ENCODE measurements around the gene RSPH3.
"Not testable (repeated sequence)": the region's sequence is repeated elsewhere in the genome, so short reads cannot be mapped to it uniquely, and the experiment has no call there.

Gene RSPH3

GRCh38 chr6:158958504-158959386 is 41.3 kb downstream of the RSPH3 start:
- no CpG with 5 or more reads among the region's 7 CpGs for WGBS (ENCODE audit: extremely low coverage, insufficient coverage, low lambda C conversion rate)
- H3K4me2 ChIP-seq (ENCODE audit: low read length) = no peak overlapping the region

DNA sequence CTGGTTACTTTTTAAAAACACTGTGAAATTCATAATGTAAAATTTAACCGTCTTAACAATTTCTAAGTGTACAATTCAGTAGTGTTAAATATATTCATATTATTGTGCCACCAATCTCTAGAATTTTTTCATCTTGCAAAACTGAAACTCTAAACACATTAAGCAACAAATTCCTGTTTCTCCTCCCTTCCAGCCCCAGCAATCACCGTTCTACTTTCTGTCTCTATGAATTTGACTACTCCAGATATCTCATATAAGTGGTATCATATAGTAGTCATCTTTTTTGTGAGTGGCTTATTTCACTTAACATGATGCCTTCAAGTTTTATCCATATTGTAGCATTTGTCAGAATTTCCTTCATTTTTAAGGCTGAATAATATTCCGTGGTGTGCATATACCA is 44.7 kb downstream of the RSPH3 start:
- Histone ChIP-seq H3K27ac (ENCODE audit: low read depth, low read length) (no peak overlapping the region), H3K23ac (ENCODE audit: low read length) (no peak overlapping the region), H3K4me3 (ENCODE audit: low read length) (no peak overlapping the region), H3K4me2 (ENCODE audit: low read length) (no peak overlapping the region), H3K56ac (ENCODE audit: low read length) (no peak overlapping the region), H3K36me3 (ENCODE audit: control insufficient read depth, insufficient read depth, low read length) (no peaks in the 10 kb centered on the region), H3K9ac (ENCODE audit: low read length) (no peak overlapping the region), H3K4me1 (ENCODE audit: control insufficient read depth, low read depth, low read length) (no peaks in the 10 kb centered on the region), H2BK15ac (replicated peaks; ENCODE audit: low read depth) (no peak overlapping the region), H2BK5ac (ENCODE audit: low read length) (no peak overlapping the region), H2BK120ac (ENCODE audit: low read depth, low read length) (no peak overlapping the region), H3K79me2 (ENCODE audit: control insufficient read depth, insufficient read depth, low read length) (no peaks in the 10 kb centered on the region), H2AK5ac (ENCODE audit: low read length) (no peak overlapping the region), H4K5ac (ENCODE audit: low read length) (no peak overlapping the region), H4K8ac (ENCODE audit: low read depth, low read length) (no peak overlapping the region), H3K79me1 (ENCODE audit: low read length) (no peaks in the 10 kb centered on the region), H3K18ac (ENCODE audit: low read length) (no peak overlapping the region), H3K4ac (ENCODE audit: low read depth, low read length) (no peak overlapping the region), H3K27me3 (ENCODE audit: insufficient read depth, low read length, poor library complexity) (no peaks in the 10 kb centered on the region)
- no CpG with 5 or more reads among the region's 3 CpGs for WGBS (ENCODE audit: extremely low coverage, insufficient coverage, low lambda C conversion rate)
- no peak for DNase-seq

More at GRCh38 chr6:158958504-158959386, 41.3 kb downstream of the RSPH3 start:
- no peak overlapping the region for H4K8ac ChIP-seq (ENCODE audit: low read depth, low read length)
- no peak overlapping the region for H3K4ac ChIP-seq (ENCODE audit: low read depth, low read length)
- H2BK120ac ChIP-seq (ENCODE audit: low read depth, low read length) = no peak overlapping the region
- no peak for DNase-seq
- no peak overlapping the region for H3K27ac ChIP-seq (ENCODE audit: low read depth, low read length)
- H3K23ac ChIP-seq (ENCODE audit: low read length) = no peak overlapping the region
- H4K5ac ChIP-seq (ENCODE audit: low read length) = no peak overlapping the region
- no peak overlapping the region for H2BK5ac ChIP-seq (ENCODE audit: low read length)
- no peaks in the 10 kb centered on the region for H3K79me1 ChIP-seq (ENCODE audit: low read length)
- H3K36me3 ChIP-seq (ENCODE audit: control insufficient read depth, insufficient read depth, low read length) = no peaks in the 10 kb centered on the region
- H3K4me1 ChIP-seq (ENCODE audit: control insufficient read depth, low read depth, low read length) = no peaks in the 10 kb centered on the region
- no peak overlapping the region for H3K4me3 ChIP-seq (ENCODE audit: low read length)
- H2AK5ac ChIP-seq (ENCODE audit: low read length) = no peak overlapping the region
- no peak overlapping the region for H3K9ac ChIP-seq (ENCODE audit: low read length)
- H2BK15ac ChIP-seq (replicated peaks; ENCODE audit: low read depth) = no peak overlapping the region
- H3K27me3 ChIP-seq (ENCODE audit: insufficient read depth, low read length, poor library complexity) = no peaks in the 10 kb centered on the region
- H3K18ac ChIP-seq (ENCODE audit: low read length) = no peak overlapping the region
- H3K79me2 ChIP-seq (ENCODE audit: control insufficient read depth, insufficient read depth, low read length) = no peaks in the 10 kb centered on the region
- no peak overlapping the region for H3K56ac ChIP-seq (ENCODE audit: low read length)

- Histone ChIP-seq H3K9ac (ENCODE audit: low read length) (no peak overlapping the region), H3K79me1 (ENCODE audit: low read length) (no peaks in the 10 kb centered on the region), H3K4me2 (ENCODE audit: low read length) (no peak overlapping the region), H3K18ac (ENCODE audit: low read length) (no peak overlapping the region), H3K4me3 (ENCODE audit: low read length) (no peak overlapping the region), H2BK15ac (replicated peaks; ENCODE audit: low read depth) (no peak overlapping the region), H4K5ac (ENCODE audit: low read length) (no peak overlapping the region), H3K23ac (ENCODE audit: low read length) (no peak overlapping the region), H2BK120ac (ENCODE audit: low read depth, low read length) (no peak overlapping the region), H3K36me3 (ENCODE audit: control insufficient read depth, insufficient read depth, low read length) (no peaks in the 10 kb centered on the region), H4K8ac (ENCODE audit: low read depth, low read length) (no peak overlapping the region), H3K4me1 (ENCODE audit: control insufficient read depth, low read depth, low read length) (no peaks in the 10 kb centered on the region), H2BK5ac (ENCODE audit: low read length) (no peak overlapping the region), H3K79me2 (ENCODE audit: control insufficient read depth, insufficient read depth, low read length) (no peaks in the 10 kb centered on the region), H3K27ac (ENCODE audit: low read depth, low read length) (no peak overlapping the region), H2AK5ac (ENCODE audit: low read length) (no peak overlapping the region), H3K56ac (ENCODE audit: low read length) (no peak overlapping the region), H3K27me3 (ENCODE audit: insufficient read depth, low read length, poor library complexity) (no peaks in the 10 kb centered on the region), H3K4ac (ENCODE audit: low read depth, low read length) (no peak overlapping the region)
- no peak for DNase-seq
- no CpG with 5 or more reads among the region's 2 CpGs for WGBS (ENCODE audit: extremely low coverage, insufficient coverage, low lambda C conversion rate)
Observed at GRCh38 chr6:158954753-158955152, 45.2 kb downstream of the RSPH3 start.

DNA sequence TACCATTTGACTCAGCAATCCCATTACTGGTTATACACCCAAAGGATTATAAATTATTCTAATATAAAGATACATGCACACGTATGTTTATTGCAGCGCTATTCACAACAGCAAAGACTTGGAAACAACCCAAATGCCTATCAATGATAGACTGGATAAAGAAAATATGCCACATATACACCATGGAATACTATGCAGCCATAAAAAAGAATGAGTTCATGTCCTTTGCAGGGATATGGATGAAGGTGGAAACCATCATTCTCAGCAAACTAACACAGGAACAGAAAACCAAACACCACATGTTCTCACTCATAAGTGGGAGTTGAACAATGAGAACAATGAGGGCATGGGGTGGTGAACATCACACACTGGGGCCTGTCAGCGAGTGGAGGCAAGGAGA is 48.0 kb downstream of the RSPH3 start:
- not testable (repeated sequence) for H3K79me2 ChIP-seq (ENCODE audit: control insufficient read depth, insufficient read depth, low read length); DNase-seq; H3K23ac ChIP-seq (ENCODE audit: low read length); H3K4me2 ChIP-seq (ENCODE audit: low read length); H4K8ac ChIP-seq (ENCODE audit: low read depth, low read length); H3K4ac ChIP-seq (ENCODE audit: low read depth, low read length); H3K4me1 ChIP-seq (ENCODE audit: control insufficient read depth, low read depth, low read length); H3K27ac ChIP-seq (ENCODE audit: low read depth, low read length); H4K5ac ChIP-seq (ENCODE audit: low read length); H3K4me3 ChIP-seq (ENCODE audit: low read length); H2BK5ac ChIP-seq (ENCODE audit: low read length); H3K9ac ChIP-seq (ENCODE audit: low read length); H3K36me3 ChIP-seq (ENCODE audit: control insufficient read depth, insufficient read depth, low read length); H2AK5ac ChIP-seq (ENCODE audit: low read length); H3K27me3 ChIP-seq (ENCODE audit: insufficient read depth, low read length, poor library complexity); H3K79me1 ChIP-seq (ENCODE audit: low read length); H2BK15ac ChIP-seq (replicated peaks; ENCODE audit: low read depth); H3K18ac ChIP-seq (ENCODE audit: low read length); H2BK120ac ChIP-seq (ENCODE audit: low read depth, low read length); H3K56ac ChIP-seq (ENCODE audit: low read length)
- no CpG with 5 or more reads among the region's 3 CpGs for WGBS (ENCODE audit: extremely low coverage, insufficient coverage, low lambda C conversion rate)

DNA sequence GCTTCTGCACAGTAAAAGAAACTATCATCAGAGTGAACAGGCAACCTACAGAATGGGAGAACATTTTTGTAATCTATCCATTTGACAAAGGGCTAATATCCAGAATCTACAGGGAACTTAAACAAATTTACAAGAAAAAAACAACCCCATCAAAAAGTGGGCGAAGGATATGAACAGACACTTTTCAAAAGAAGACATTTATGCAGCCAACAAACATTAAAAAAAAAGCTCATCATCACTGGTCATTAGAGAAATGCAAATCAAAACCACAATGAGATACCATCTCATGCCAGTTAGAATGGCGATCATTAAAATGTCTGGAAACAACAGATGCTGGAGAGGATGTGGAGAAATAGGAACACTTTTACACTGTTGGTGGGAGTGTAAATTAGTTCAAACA is 48.4 kb downstream of the RSPH3 start:
- not testable (repeated sequence) for H3K56ac ChIP-seq (ENCODE audit: low read length); H3K4me1 ChIP-seq (ENCODE audit: control insufficient read depth, low read depth, low read length); H2BK120ac ChIP-seq (ENCODE audit: low read depth, low read length); H3K4me2 ChIP-seq (ENCODE audit: low read length); DNase-seq; H2AK5ac ChIP-seq (ENCODE audit: low read length); H4K8ac ChIP-seq (ENCODE audit: low read depth, low read length); H3K27me3 ChIP-seq (ENCODE audit: insufficient read depth, low read length, poor library complexity); H3K79me1 ChIP-seq (ENCODE audit: low read length); H3K4me3 ChIP-seq (ENCODE audit: low read length); H2BK15ac ChIP-seq (replicated peaks; ENCODE audit: low read depth); H3K9ac ChIP-seq (ENCODE audit: low read length); H3K23ac ChIP-seq (ENCODE audit: low read length); H3K36me3 ChIP-seq (ENCODE audit: control insufficient read depth, insufficient read depth, low read length); H3K18ac ChIP-seq (ENCODE audit: low read length); H2BK5ac ChIP-seq (ENCODE audit: low read length); H3K27ac ChIP-seq (ENCODE audit: low read depth, low read length); H4K5ac ChIP-seq (ENCODE audit: low read length); H3K4ac ChIP-seq (ENCODE audit: low read depth, low read length); H3K79me2 ChIP-seq (ENCODE audit: control insufficient read depth, insufficient read depth, low read length)
- no CpG with 5 or more reads among the region's 2 CpGs for WGBS (ENCODE audit: extremely low coverage, insufficient coverage, low lambda C conversion rate)

DNA sequence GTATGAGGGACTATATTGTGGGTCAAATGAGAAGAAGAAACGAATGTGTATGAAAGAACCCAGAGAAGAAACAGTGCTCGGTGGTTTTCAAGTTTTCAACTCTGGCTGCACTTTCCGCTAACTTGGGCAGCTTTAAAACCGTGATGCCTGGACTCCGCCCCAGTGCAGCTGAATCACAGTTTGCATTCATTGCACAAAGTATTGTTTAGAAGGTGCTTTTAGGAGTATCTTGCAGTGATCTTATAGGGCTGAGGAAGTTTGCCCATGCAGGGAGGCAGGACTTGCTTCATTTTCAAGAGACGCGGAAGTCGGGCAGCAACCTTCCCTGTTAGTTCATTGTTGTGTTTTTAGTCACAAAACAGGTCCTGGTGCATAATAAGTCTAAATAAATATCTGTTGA is 52.7 kb downstream of the RSPH3 start:
- no peak overlapping the region for H4K5ac ChIP-seq (ENCODE audit: low read length)
- H3K4me3 ChIP-seq (ENCODE audit: low read length) = no peak overlapping the region
- H3K23ac ChIP-seq (ENCODE audit: low read length) = no peak overlapping the region
- DNase-seq = no peak
- no peak overlapping the region for H3K56ac ChIP-seq (ENCODE audit: low read length)
- H3K27me3 ChIP-seq (ENCODE audit: insufficient read depth, low read length, poor library complexity) = no peaks in the 10 kb centered on the region
- no peaks in the 10 kb centered on the region for H3K36me3 ChIP-seq (ENCODE audit: control insufficient read depth, insufficient read depth, low read length)
- no peak overlapping the region for H3K9ac ChIP-seq (ENCODE audit: low read length)
- H2AK5ac ChIP-seq (ENCODE audit: low read length) = no peak overlapping the region
- no peaks in the 10 kb centered on the region for H3K79me1 ChIP-seq (ENCODE audit: low read length)
- H3K4me1 ChIP-seq (ENCODE audit: control insufficient read depth, low read depth, low read length) = no peaks in the 10 kb centered on the region
- H3K79me2 ChIP-seq (ENCODE audit: control insufficient read depth, insufficient read depth, low read length) = no peaks in the 10 kb centered on the region
- WGBS (ENCODE audit: extremely low coverage, insufficient coverage, low lambda C conversion rate) = no CpG with 5 or more reads among the region's 8 CpGs
- H3K27ac ChIP-seq (ENCODE audit: low read depth, low read length) = no peak overlapping the region
- H3K4me2 ChIP-seq (ENCODE audit: low read length) = no peak overlapping the region
- H2BK5ac ChIP-seq (ENCODE audit: low read length) = no peak overlapping the region
- no peak overlapping the region for H3K4ac ChIP-seq (ENCODE audit: low read depth, low read length)
- H2BK15ac ChIP-seq (replicated peaks; ENCODE audit: low read depth) = no peak overlapping the region
- H3K18ac ChIP-seq (ENCODE audit: low read length) = no peak overlapping the region
- H2BK120ac ChIP-seq (ENCODE audit: low read depth, low read length) = no peak overlapping the region
- no peak overlapping the region for H4K8ac ChIP-seq (ENCODE audit: low read depth, low read length)

Data from mesendoderm (in vitro differentiated cells).